HEK293 (cell line): ENCODE data around the gene NELFB.

Experiments
- CTCF ChIA-PET: fragments of 350-600 bp; formaldehyde crosslinking; extraction: SDS; loops from one replicate; lab custom pipeline; 2021; ENCODE audit warnings: antibody characterized with exemption; lab: Yijun Ruan, JAX
- POLR2A ChIA-PET: fragments of 300-600 bp; formaldehyde crosslinking; extraction: SDS; loops from one replicate; lab custom pipeline; 2020; ENCODE audit warnings: antibody characterized with exemption, inconsistent platforms; lab: Yijun Ruan, JAX
- H3K27ac ChIP-seq: fragments of 200-500 bp; sonication (Bioruptor generic); 2 replicates; pipeline ENCODE4 v1.5.1; 2014; ENCODE audit warnings: low read depth, low read length, control low read depth, inconsistent platforms; ENCODE audit errors: extremely low read depth
- H3K36me3 ChIP-seq, 2 experiments: fragments of 200-500 bp in 1 of 2; sonication (Bioruptor generic) in 1 of 2; 1 replicate in 1 of 2; 2 replicates in 1 of 2; pipeline ENCODE4 v1.5.1; 2014 to 2017; ENCODE audit warnings: inconsistent platforms in 2 of 2, low read length in 2 of 2; ENCODE audit not compliant: control insufficient read depth in 2 of 2, insufficient read depth in 1 of 2
- H3K4me1 ChIP-seq: fragments of 200-500 bp; sonication (Bioruptor generic); 2 replicates; pipeline ENCODE4 v1.5.1; 2014; ENCODE audit warnings: mild to moderate bottlenecking, low read length, inconsistent platforms; ENCODE audit not compliant: control insufficient read depth, insufficient read depth
- H3K4me3 ChIP-seq: 2 replicates; pipeline ENCODE4 v1.5.1; 2011; ENCODE audit warnings: low read depth, mild to moderate bottlenecking, control low read depth, low read length, moderate library complexity
- H3K9me3 ChIP-seq: fragments of 200-500 bp; sonication (Bioruptor generic); 2 replicates; pipeline ENCODE4 v1.5.1; 2014; ENCODE audit warnings: low read depth, low read length, inconsistent platforms; ENCODE audit not compliant: control insufficient read depth, insufficient read depth
- FEZF1 ChIP-seq: fragments of 450-650 bp; formaldehyde crosslinking; IDR thresholded peaks from 2 replicates; pipeline ENCODE4 v1.5.1; 2016; ENCODE audit warnings: missing biosample characterization, missing genetic modification characterization
- KLF1 ChIP-seq: fragments of 450-650 bp; formaldehyde crosslinking; IDR thresholded peaks from 2 replicates; pipeline ENCODE4 v1.5.1; 2016; ENCODE audit warnings: missing biosample characterization, missing genetic modification characterization
- MZF1 ChIP-seq: fragments of 450-650 bp; formaldehyde crosslinking; IDR thresholded peaks from 2 replicates; pipeline ENCODE4 v1.5.1; 2017; ENCODE audit warnings: missing biosample characterization, missing genetic modification characterization, borderline replicate concordance
- PBX3 ChIP-seq: sonication (generic); formaldehyde crosslinking; IDR thresholded peaks from 2 replicates; pipeline ENCODE4 v1.8.1; 2022; ENCODE audit warnings: mild to moderate bottlenecking, moderate library complexity, missing genetic modification reagents
- PRDM4 ChIP-seq: fragments of 450-650 bp; formaldehyde crosslinking; IDR thresholded peaks from 2 replicates; pipeline ENCODE4 v1.5.1; 2017; ENCODE audit warnings: missing biosample characterization, missing genetic modification characterization
- REPIN1 ChIP-seq: fragments of 450-650 bp; formaldehyde crosslinking; IDR thresholded peaks from 2 replicates; pipeline ENCODE4 v1.5.1; 2017; ENCODE audit warnings: missing biosample characterization, missing genetic modification characterization, low read depth
- SCRT1 ChIP-seq: fragments of 450-650 bp; formaldehyde crosslinking; IDR thresholded peaks from 2 replicates; pipeline ENCODE4 v1.5.1; 2016; ENCODE audit warnings: missing biosample characterization, missing genetic modification characterization, borderline replicate concordance
- TCF7L2 ChIP-seq: IDR thresholded peaks from 2 replicates; pipeline ENCODE4 v1.6.1; 2011; ENCODE audit warnings: low read depth, mild to moderate bottlenecking, inconsistent platforms, low read length, moderate library complexity, borderline replicate concordance
- TRIM28 ChIP-seq: IDR thresholded peaks from 2 replicates; pipeline ENCODE4 v1.6.1; 2011; ENCODE audit warnings: low read length, control low read depth, borderline replicate concordance
- ZBTB11 ChIP-seq: fragments of 450-650 bp; formaldehyde crosslinking; conservative IDR thresholded peaks from 2 replicates; pipeline ENCODE4 v1.5.1; 2016; ENCODE audit warnings: low read depth, missing biosample characterization, missing genetic modification characterization
- ZBTB20 ChIP-seq: fragments of 450-650 bp; formaldehyde crosslinking; IDR thresholded peaks from 2 replicates; pipeline ENCODE4 v1.5.1; 2016; ENCODE audit warnings: missing biosample characterization, missing genetic modification characterization
- ZBTB48 ChIP-seq: fragments of 450-650 bp; formaldehyde crosslinking; IDR thresholded peaks from 2 replicates; pipeline ENCODE4 v1.5.1; 2016; ENCODE audit warnings: missing biosample characterization, missing genetic modification characterization
- ZNF112 ChIP-seq: fragments of 450-650 bp; formaldehyde crosslinking; IDR thresholded peaks from 2 replicates; pipeline ENCODE4 v1.5.0; 2017; ENCODE audit warnings: missing biosample characterization, missing genetic modification characterization
- ZNF174 ChIP-seq: fragments of 450-650 bp; formaldehyde crosslinking; IDR thresholded peaks from 2 replicates; pipeline ENCODE4 v1.5.0; 2017; ENCODE audit warnings: missing biosample characterization, mild to moderate bottlenecking, missing genetic modification characterization
- ZNF221 ChIP-seq: fragments of 450-650 bp; formaldehyde crosslinking; IDR thresholded peaks from 2 replicates; pipeline ENCODE4 v1.5.1; 2017; ENCODE audit warnings: missing biosample characterization, missing genetic modification characterization, borderline replicate concordance
- ZNF223 ChIP-seq: fragments of 450-650 bp; formaldehyde crosslinking; IDR thresholded peaks from 2 replicates; pipeline ENCODE4 v1.5.1; 2016; ENCODE audit warnings: missing biosample characterization, missing genetic modification characterization
- ZNF341 ChIP-seq: fragments of 450-650 bp; formaldehyde crosslinking; IDR thresholded peaks from 2 replicates; pipeline ENCODE4; 2016; ENCODE audit warnings: low read depth, missing biosample characterization, missing genetic modification characterization
- ZNF416 ChIP-seq: fragments of 450-650 bp; formaldehyde crosslinking; IDR thresholded peaks from 2 replicates; pipeline ENCODE4 v1.5.1; 2016; ENCODE audit warnings: missing biosample characterization, missing genetic modification characterization
- ZNF580 ChIP-seq: fragments of 450-650 bp; formaldehyde crosslinking; IDR thresholded peaks from 2 replicates; pipeline ENCODE4 v1.5.1; 2016; ENCODE audit warnings: missing biosample characterization, missing genetic modification characterization
- ZNF664 ChIP-seq: fragments of 450-650 bp; formaldehyde crosslinking; IDR thresholded peaks from 2 replicates; pipeline ENCODE4 v1.5.1; 2016; ENCODE audit warnings: missing biosample characterization, missing genetic modification characterization
- ZNF843 ChIP-seq: fragments of 450-650 bp; formaldehyde crosslinking; IDR thresholded peaks from 2 replicates; pipeline ENCODE4 v1.5.1; 2016; ENCODE audit warnings: missing biosample characterization, missing genetic modification characterization
- ZSCAN18 ChIP-seq: fragments of 450-650 bp; formaldehyde crosslinking; IDR thresholded peaks from 2 replicates; pipeline ENCODE4 v1.5.1; 2016; ENCODE audit warnings: missing biosample characterization, missing genetic modification characterization

NELFB gene

GRCh38 chr9:137293482-137294090, 38.5 kb downstream of the NELFB start:
- ChIA-PET CTCF (interaction anchor here (0.9 to 1.4 kb wide), 8 partner anchors 46 to 264 kb away, joined by 3 to 5 read pairs (median 3); no protein-coding TSS in a partner anchor), POLR2A (interaction anchor here (0.6 to 2.1 kb wide), 5 partner anchors 9 to 166 kb away, joined by 3 to 8 read pairs (median 6); partner anchors contain the start of genes NRARP, NSMF and TUBB4B)
- no peaks in the 10 kb centered on the region for H3K36me3 ChIP-seq
- H3K27ac ChIP-seq: no peak overlapping the region
- H3K4me1 ChIP-seq: no peaks in the 10 kb centered on the region; the same call in 1 of the 2 replicates
- H3K4me3 ChIP-seq: no peak overlapping the region
- H3K9me3 ChIP-seq: no peaks in the 10 kb centered on the region
- TF ChIP-seq ZSCAN18 (tag by site-specific recombination) (no peak), KLF1 (tag by site-specific recombination) (peak; percentile 33; the same call in 1 of the 2 replicates), PRDM4 (tag by site-specific recombination) (peak; percentile 84), ZBTB20 (tag by site-specific recombination) (peak; percentile 50; the same call in 1 of the 2 replicates), ZBTB48 (tag by site-specific recombination) (0 out of 2 replicates have a peak, but pooled peaks have one; percentile 12), ZBTB11 (peak; percentile 64; the same call in 1 of the 2 replicates), FEZF1 (tag by site-specific recombination) (no peak), ZNF341 (tag by site-specific recombination) (0 out of 2 replicates have a peak, but pooled peaks have one; percentile 48)

- H3K4me3 ChIP-seq: no peak overlapping the region
- H3K4me1 ChIP-seq: peaks cover 5% of the 10 kb centered on the region
- ChIA-PET POLR2A (interaction anchor here (0.6 to 2.1 kb wide), 4 partner anchors 8 to 165 kb away, joined by 3 to 8 read pairs (median 6); partner anchors contain the start of genes NRARP and NSMF), CTCF (interaction anchor here (0.9 to 1.4 kb wide), 9 partner anchors 47 to 265 kb away, joined by 3 to 5 read pairs (median 3); no protein-coding TSS in a partner anchor)
- no peaks in the 10 kb centered on the region for H3K9me3 ChIP-seq
- no peak overlapping the region for H3K27ac ChIP-seq
- no peaks in the 10 kb centered on the region for H3K36me3 ChIP-seq
- TF ChIP-seq ZNF174 (tag by site-specific recombination) (no peak), ZNF223 (tag by site-specific recombination) (no peak), ZNF416 (tag by site-specific recombination) (no peak), ZNF221 (tag by site-specific recombination) (no peak), TRIM28 (peak; percentile 99), PBX3 (CRISPR knock-in tag) (no peak), ZNF112 (tag by site-specific recombination) (no peak), MZF1 (tag by site-specific recombination) (no peak), SCRT1 (tag by site-specific recombination) (no peak), ZNF580 (tag by site-specific recombination) (peak; percentile 87), REPIN1 (tag by site-specific recombination) (no peak; the same call in 1 of the 2 replicates), TCF7L2 (no peak), ZNF664 (tag by site-specific recombination) (no peak), ZNF843 (tag by site-specific recombination) (no peak)
Measured at GRCh38 chr9:137294091-137294680, 39.1 kb downstream of the NELFB start.
